ENCODE results near the gene ST6GALNAC2. TPM values are rescaled to one million over a fixed set of nuclear protein-coding genes. Genes with fewer than 3 reads are reported as not detected.
"Not testable (repeated sequence)": the region's sequence is repeated elsewhere in the genome, so short reads cannot be mapped to it uniquely, and the experiment has no call there.

ST6GALNAC2 gene
- total and polyA plus RNA-seq, 5 donors from 2014 or later = 0.08 to 0.39 (median 0.13) TPM; not detected in 2

DNA sequence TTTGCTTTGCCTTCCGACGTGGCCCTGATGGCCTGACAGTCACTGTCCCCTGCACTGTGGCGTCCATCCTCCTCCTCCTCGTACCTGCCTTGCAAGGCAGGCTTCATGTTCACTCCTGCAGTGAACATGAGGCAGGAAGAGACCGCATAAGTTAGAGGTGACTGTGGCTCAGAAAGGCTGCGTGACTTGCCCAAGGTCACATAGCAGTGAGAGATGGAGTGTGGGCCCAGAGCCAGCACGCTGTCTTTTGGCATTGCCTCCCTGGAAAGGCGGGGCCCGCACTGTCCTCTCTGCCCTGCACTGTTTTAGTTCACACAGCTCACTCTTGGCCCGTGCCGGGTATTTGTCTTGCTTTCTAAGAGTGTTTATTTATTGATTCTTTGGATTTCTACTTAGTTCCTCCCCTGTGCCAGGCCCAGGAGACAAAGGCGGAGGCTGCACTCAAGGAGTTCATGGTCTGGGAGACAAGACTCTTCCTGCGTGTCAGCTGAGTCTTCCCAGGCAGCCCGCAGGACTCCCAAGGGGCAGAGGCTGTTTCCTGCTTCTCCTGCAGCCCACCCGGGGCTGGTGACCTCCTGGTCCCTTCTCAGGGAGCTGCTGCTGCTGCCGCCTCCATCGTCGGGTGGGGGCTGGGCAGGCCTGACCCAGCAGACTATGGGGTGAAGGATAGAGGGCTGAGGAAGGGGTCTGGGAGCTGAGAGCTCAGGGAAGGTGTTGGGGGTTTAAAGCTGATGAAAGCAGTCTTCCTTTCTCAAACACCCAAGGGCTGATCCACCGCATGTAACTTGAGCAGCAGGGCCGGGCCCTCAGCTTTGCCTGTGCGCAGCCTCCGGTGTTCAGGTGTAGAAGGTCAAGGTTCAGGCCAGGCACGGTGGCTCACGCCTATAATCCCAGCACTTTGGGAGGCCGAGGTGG lies 60.8 kb downstream of the ST6GALNAC2 start:
- Histone ChIP-seq H3K9me3 (ENCODE audit: control insufficient read depth in 2 of 2, low read length in 2 of 2) (no peaks in the 10 kb centered on the region), H3K4me3 (ENCODE audit: low read depth, low read length) (no peak overlapping the region), H3K27ac (ENCODE audit: insufficient read depth, low read length, poor library complexity, severe bottlenecking) (no peak overlapping the region), H3K4me1 (ENCODE audit: control insufficient read depth, insufficient read depth, low read length, poor library complexity, severe bottlenecking) (peaks cover 28% of the 10 kb centered on the region), H3K27me3 (ENCODE audit: control insufficient read depth, insufficient read depth, low read length) (no peaks in the 10 kb centered on the region), H3K36me3 (ENCODE audit: control insufficient read depth, insufficient read depth, low read length) (no peaks in the 10 kb centered on the region)
- Mint-ChIP-seq H3K27ac (peak overlapping the region in 1 of 3 donors; percentile 22), H3K36me3 (no peaks in the 10 kb centered on the region), H3K4me1 (peaks cover 0 to 34% (median 11%) of the 10 kb centered on the region in 4 donors), H3K4me3 (peak overlapping the region in 1 of 4 donors; percentile 83), H3K9me3 (peaks cover 0 to 3% (median 0%) of the 10 kb centered on the region in 7 donors), H3K27me3 (peaks cover 9% of the 10 kb centered on the region)
- ATAC-seq (ENCODE audit: low read depth in 2 of 2) = no peak
- DNase-seq = no peak

DNA sequence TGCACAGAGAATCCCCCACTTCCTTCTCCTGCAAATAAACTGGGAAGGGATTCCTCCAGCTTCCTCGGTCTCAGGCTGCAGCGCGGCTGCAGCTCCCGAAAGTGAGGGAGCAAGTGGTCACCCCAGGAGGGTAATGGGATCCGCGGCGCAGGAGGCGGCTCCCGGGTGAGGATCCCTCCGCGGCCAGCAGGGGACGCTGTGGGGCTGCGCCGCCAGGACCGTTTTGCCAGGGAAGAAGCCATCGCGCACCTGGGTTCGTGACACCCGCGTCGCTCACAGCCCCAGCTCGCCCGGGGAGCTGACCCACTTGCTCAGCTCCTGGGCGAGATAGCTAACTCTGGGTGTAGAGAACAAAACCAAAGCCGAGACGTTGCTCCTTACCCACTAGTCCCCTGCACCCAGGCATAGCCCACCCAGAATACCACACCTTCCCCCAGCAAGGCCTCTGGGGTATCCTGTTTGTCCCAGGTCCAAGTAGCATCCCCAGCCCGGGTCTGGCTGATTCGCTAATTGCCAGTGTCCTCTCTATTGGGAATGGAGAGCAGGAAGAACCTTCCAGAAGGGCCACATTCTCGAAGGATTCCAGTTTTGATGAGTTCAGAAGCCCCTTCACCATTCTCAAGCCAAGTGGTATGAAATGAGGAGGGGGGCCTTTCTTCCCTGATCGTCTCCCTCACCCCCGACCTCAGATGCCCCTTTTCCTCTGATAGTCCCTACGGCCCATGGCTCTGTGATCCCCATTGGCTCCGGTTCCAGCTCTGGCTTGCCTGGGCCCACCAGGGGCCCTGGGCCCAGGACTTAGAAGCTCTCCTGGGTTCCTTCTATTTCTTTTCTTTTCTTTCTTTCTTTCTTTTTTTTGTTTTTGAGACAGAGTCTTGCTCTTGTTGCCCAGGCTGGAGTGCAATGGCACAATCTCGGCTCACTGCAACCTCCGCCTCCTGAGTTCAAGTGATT lies 62.3 kb downstream of the ST6GALNAC2 start:
- Mint-ChIP-seq H3K4me1 (peaks cover 0 to 29% (median 11%) of the 10 kb centered on the region in 4 donors), H3K36me3 (no peaks in the 10 kb centered on the region), H3K9me3 (peaks cover 0 to 3% (median 0%) of the 10 kb centered on the region in 7 donors)

GRCh38 chr17:76521683-76522082 lies 64.0 kb downstream of the ST6GALNAC2 start:
- not testable (repeated sequence) for H3K4me1 ChIP-seq (ENCODE audit: control insufficient read depth, insufficient read depth, low read length, poor library complexity, severe bottlenecking); H3K27me3 Mint-ChIP-seq; H3K27me3 ChIP-seq (ENCODE audit: control insufficient read depth, insufficient read depth, low read length); H3K36me3 ChIP-seq (ENCODE audit: control insufficient read depth, insufficient read depth, low read length); H3K27ac Mint-ChIP-seq; H3K36me3 Mint-ChIP-seq; DNase-seq; H3K9me3 Mint-ChIP-seq; H3K9me3 ChIP-seq (ENCODE audit: control insufficient read depth in 2 of 2, low read length in 2 of 2); H3K4me3 Mint-ChIP-seq; H3K4me3 ChIP-seq (ENCODE audit: low read depth, low read length); H3K27ac ChIP-seq (ENCODE audit: insufficient read depth, low read length, poor library complexity, severe bottlenecking); ATAC-seq (ENCODE audit: low read depth in 2 of 2)
- H3K4me1 Mint-ChIP-seq = peaks cover 0 to 27% (median 9%) of the 10 kb centered on the region in 4 donors

More for the DNA sequence above, 62.3 kb downstream of the ST6GALNAC2 start:
- H3K27ac ChIP-seq (ENCODE audit: insufficient read depth, low read length, poor library complexity, severe bottlenecking) = no peak overlapping the region
- H3K9me3 ChIP-seq (ENCODE audit: control insufficient read depth in 2 of 2, low read length in 2 of 2) = no peaks in the 10 kb centered on the region
- Mint-ChIP-seq H3K4me3 (peak overlapping the region in 1 of 4 donors; percentile 57), H3K27me3 (peaks cover 9% of the 10 kb centered on the region), H3K27ac (peak overlapping the region in 2 of 3 donors; percentile 75 to 91)
- peak; percentile 76 to 82 for ATAC-seq (ENCODE audit: low read depth in 2 of 2)
- no peaks in the 10 kb centered on the region for H3K27me3 ChIP-seq (ENCODE audit: control insufficient read depth, insufficient read depth, low read length)
- peaks cover 20% of the 10 kb centered on the region for H3K4me1 ChIP-seq (ENCODE audit: control insufficient read depth, insufficient read depth, low read length, poor library complexity, severe bottlenecking)
- DNase-seq = peak; percentile 67 to 77 (median 76)
- H3K4me3 ChIP-seq (ENCODE audit: low read depth, low read length) = no peak overlapping the region
- no peaks in the 10 kb centered on the region for H3K36me3 ChIP-seq (ENCODE audit: control insufficient read depth, insufficient read depth, low read length)

DNA sequence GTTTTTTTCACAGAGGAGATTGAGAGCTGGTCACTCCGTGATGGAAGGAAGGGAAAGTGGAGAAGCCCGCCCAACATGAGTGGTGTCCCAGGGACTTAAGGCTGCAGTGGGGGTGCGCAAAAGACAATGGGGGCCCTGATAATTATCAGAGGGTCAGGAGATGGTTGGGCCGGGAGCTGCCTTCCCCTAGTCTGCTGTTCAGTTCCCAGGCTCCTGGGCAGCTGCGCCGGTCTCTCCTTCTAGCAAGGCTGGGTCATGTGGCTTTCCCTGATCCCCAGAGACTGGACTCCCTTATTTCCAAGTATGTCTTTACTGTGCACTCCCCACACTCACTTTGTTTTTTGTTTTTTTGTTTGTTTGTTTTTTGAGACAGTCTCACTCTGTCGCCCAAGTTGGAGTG lies 64.4 kb downstream of the ST6GALNAC2 start:
- Mint-ChIP-seq H3K9me3 (peaks cover 0 to 3% (median 0%) of the 10 kb centered on the region in 7 donors), H3K36me3 (no peaks in the 10 kb centered on the region), H3K27ac (no peak overlapping the region), H3K27me3 (peaks cover 9% of the 10 kb centered on the region), H3K4me1 (peaks cover 0 to 30% (median 11%) of the 10 kb centered on the region in 4 donors), H3K4me3 (no peak overlapping the region)
- H3K36me3 ChIP-seq (ENCODE audit: control insufficient read depth, insufficient read depth, low read length) = no peaks in the 10 kb centered on the region
- H3K4me3 ChIP-seq (ENCODE audit: low read depth, low read length) = no peak overlapping the region
- H3K27me3 ChIP-seq (ENCODE audit: control insufficient read depth, insufficient read depth, low read length) = no peaks in the 10 kb centered on the region
- no peak for ATAC-seq (ENCODE audit: low read depth in 2 of 2)
- no peak for DNase-seq
- H3K27ac ChIP-seq (ENCODE audit: insufficient read depth, low read length, poor library complexity, severe bottlenecking) = no peak overlapping the region
- H3K9me3 ChIP-seq (ENCODE audit: control insufficient read depth in 2 of 2, low read length in 2 of 2) = no peaks in the 10 kb centered on the region
- H3K4me1 ChIP-seq (ENCODE audit: control insufficient read depth, insufficient read depth, low read length, poor library complexity, severe bottlenecking) = peaks cover 12% of the 10 kb centered on the region

GRCh38 chr17:76519048-76519966 lies 66.4 kb downstream of the ST6GALNAC2 start:
- H3K4me1 ChIP-seq (ENCODE audit: control insufficient read depth, insufficient read depth, low read length, poor library complexity, severe bottlenecking) = peaks cover 31% of the 10 kb centered on the region
- Mint-ChIP-seq H3K36me3 (no peaks in the 10 kb centered on the region), H3K9me3 (no peaks in the 10 kb centered on the region), H3K4me1 (peaks cover 0 to 44% (median 16%) of the 10 kb centered on the region in 4 donors), H3K4me3 (peak overlapping the region in 1 of 4 donors; percentile 80), H3K27me3 (peaks cover 9% of the 10 kb centered on the region), H3K27ac (peak overlapping the region; percentile 79 to 81 (median 79))
- H3K27ac ChIP-seq (ENCODE audit: insufficient read depth, low read length, poor library complexity, severe bottlenecking) = no peak overlapping the region
- no peaks in the 10 kb centered on the region for H3K27me3 ChIP-seq (ENCODE audit: control insufficient read depth, insufficient read depth, low read length)
- DNase-seq (no peak), ATAC-seq (ENCODE audit: low read depth in 2 of 2) (no peak)
- H3K9me3 ChIP-seq (ENCODE audit: control insufficient read depth in 2 of 2, low read length in 2 of 2) = no peaks in the 10 kb centered on the region
- H3K4me3 ChIP-seq (ENCODE audit: low read depth, low read length) = no peak overlapping the region
- H3K36me3 ChIP-seq (ENCODE audit: control insufficient read depth, insufficient read depth, low read length) = no peaks in the 10 kb centered on the region

DNA sequence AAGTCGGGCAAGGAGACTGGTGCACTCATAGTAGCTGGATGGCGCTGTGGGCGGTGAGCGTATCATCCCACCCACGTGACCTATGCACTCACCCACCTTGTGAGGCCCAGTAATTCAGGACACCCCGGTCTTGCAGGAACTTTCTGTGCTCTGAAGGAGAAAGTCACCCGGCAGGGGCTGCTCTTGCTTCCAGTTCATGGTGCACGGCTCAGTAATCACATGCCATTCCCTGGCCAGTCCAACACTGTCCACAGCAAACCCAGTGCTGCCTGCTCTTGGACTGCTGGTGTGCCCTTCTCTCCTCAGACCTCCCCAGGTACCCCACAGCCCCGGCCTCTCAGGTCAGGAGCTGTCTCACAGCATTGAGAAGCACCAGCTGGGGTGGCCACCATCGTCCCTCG lies 68.0 kb downstream of the ST6GALNAC2 start:
- no peaks in the 10 kb centered on the region for H3K36me3 ChIP-seq (ENCODE audit: control insufficient read depth, insufficient read depth, low read length)
- DNase-seq (no peak), ATAC-seq (ENCODE audit: low read depth in 2 of 2) (no peak)

More for the DNA sequence above, 68.0 kb downstream of the ST6GALNAC2 start:
- Mint-ChIP-seq H3K4me1 (peaks cover 0 to 45% (median 15%) of the 10 kb centered on the region in 4 donors), H3K27me3 (peaks cover 4% of the 10 kb centered on the region), H3K36me3 (no peaks in the 10 kb centered on the region), H3K9me3 (no peaks in the 10 kb centered on the region), H3K27ac (peak overlapping the region; percentile 63 to 85 (median 79)), H3K4me3 (peak overlapping the region in 1 of 4 donors; percentile 42)
- no peaks in the 10 kb centered on the region for H3K27me3 ChIP-seq (ENCODE audit: control insufficient read depth, insufficient read depth, low read length)
- H3K27ac ChIP-seq (ENCODE audit: insufficient read depth, low read length, poor library complexity, severe bottlenecking) = no peak overlapping the region
- H3K9me3 ChIP-seq (ENCODE audit: control insufficient read depth in 2 of 2, low read length in 2 of 2) = no peaks in the 10 kb centered on the region
- no peak overlapping the region for H3K4me3 ChIP-seq (ENCODE audit: low read depth, low read length)
- H3K4me1 ChIP-seq (ENCODE audit: control insufficient read depth, insufficient read depth, low read length, poor library complexity, severe bottlenecking) = peaks cover 29% of the 10 kb centered on the region
